Neural cell (in vitro differentiated cells): ENCODE measurements around the gene GPLD1. TPM values are rescaled to one million over a fixed set of nuclear protein-coding genes. Genes with fewer than 3 reads are reported as not detected.

Source experiments
- H2AFZ ChIP-seq: fragments of 200-600, 300-800 bp; sonication (generic), shearing (Covaris generic); 2 replicates; pipeline ENCODE4 v1.6.0; 2014; ENCODE audit warnings: low read depth, mild to moderate bottlenecking, antibody characterized with exemption, low read length, moderate library complexity
- H3F3A ChIP-seq: fragments of 200-600 bp; shearing (Covaris generic); 2 replicates; pipeline ENCODE4 v1.6.1; 2016; ENCODE audit warnings: mild to moderate bottlenecking, moderate library complexity, mixed read lengths, antibody characterized with exemption, low read length; ENCODE audit not compliant: insufficient read depth, poor library complexity, severe bottlenecking
- H3K27ac ChIP-seq: fragments of 200-600, 300-800 bp; sonication (generic), shearing (Covaris generic); 2 replicates; pipeline ENCODE4 v1.5.1; 2014; ENCODE audit warnings: mild to moderate bottlenecking, low read length, moderate library complexity
- H3K27me3 ChIP-seq: fragments of 300-800, 200-600 bp; sonication (generic), shearing (Covaris generic); 2 replicates; pipeline ENCODE4 v1.6.0; 2014; ENCODE audit warnings: mild to moderate bottlenecking, low read depth, low read length, moderate library complexity; ENCODE audit not compliant: insufficient read depth
- H3K36me3 ChIP-seq: fragments of 300-800, 200-600 bp; sonication (generic), shearing (Covaris generic); 2 replicates; pipeline ENCODE4 v1.5.1; 2014; ENCODE audit warnings: mild to moderate bottlenecking, antibody characterized with exemption, low read length, moderate library complexity; ENCODE audit not compliant: insufficient read depth
- H3K4me2 ChIP-seq: fragments of 300-800, 200-600 bp; sonication (generic), shearing (Covaris generic); 2 replicates; pipeline ENCODE4 v1.6.0; 2014; ENCODE audit warnings: mild to moderate bottlenecking, low read length
- H3K4me3 ChIP-seq: fragments of 300-800, 200-600 bp; sonication (generic), shearing (Covaris generic); 2 replicates; pipeline ENCODE4 v1.5.1; 2014; ENCODE audit warnings: mild to moderate bottlenecking, low read length, moderate library complexity
- H3K79me2 ChIP-seq: fragments of 200-600 bp; shearing (Covaris generic); replicated peaks from 2 replicates; pipeline ENCODE4 v1.6.0; 2014; ENCODE audit warnings: mild to moderate bottlenecking, low read length, moderate library complexity; ENCODE audit not compliant: insufficient read depth
- H3K9ac ChIP-seq: fragments of 300-800, 200-600 bp; sonication (generic), shearing (Covaris generic); 2 replicates; pipeline ENCODE4 v1.6.1; 2016; ENCODE audit warnings: mild to moderate bottlenecking, low read length, mixed read lengths
- H3K9me2 ChIP-seq: fragments of 200-600 bp; shearing (Covaris generic); 2 replicates; pipeline ENCODE4 v1.6.1; 2016; ENCODE audit warnings: mild to moderate bottlenecking, low read length, mixed read lengths; ENCODE audit not compliant: insufficient read depth
- H3K9me3 ChIP-seq: fragments of 200-600, 300-800 bp; sonication (generic), shearing (Covaris generic); 2 replicates; pipeline ENCODE4 v1.6.1; 2016; ENCODE audit warnings: mild to moderate bottlenecking, mixed run types, low read length, moderate library complexity, mixed read lengths
- H4K20me1 ChIP-seq: fragments of 200-600 bp; shearing (Covaris generic); 2 replicates; pipeline ENCODE4 v1.6.1; 2016; ENCODE audit warnings: mild to moderate bottlenecking, mixed run types; ENCODE audit not compliant: insufficient read depth
- EP300 ChIP-seq: fragments of 450-650 bp; conservative IDR thresholded peaks from 2 replicates; pipeline ENCODE4 v1.6.1; 2014; ENCODE audit warnings: antibody characterized with exemption, mild to moderate bottlenecking, moderate library complexity; ENCODE audit not compliant: poor library complexity, severe bottlenecking
- EZH2 ChIP-seq: fragments of 200-600, 300-800 bp; shearing (Covaris generic), sonication (generic); IDR thresholded peaks from 2 replicates; pipeline ENCODE4 v1.6.1; 2014; ENCODE audit warnings: antibody characterized with exemption, low read length, borderline replicate concordance, mild to moderate bottlenecking; ENCODE audit not compliant: insufficient read depth, poor library complexity, severe bottlenecking
- MXI1 ChIP-seq: fragments of 450-650 bp; conservative IDR thresholded peaks from 2 replicates; pipeline ENCODE4 v1.6.1; 2014; ENCODE audit warnings: antibody characterized with exemption, mild to moderate bottlenecking; ENCODE audit not compliant: poor library complexity, severe bottlenecking
- POLR2AphosphoS5 ChIP-seq: IDR thresholded peaks from 2 replicates; pipeline ENCODE4 v1.6.1; 2012
- RAD21 ChIP-seq: fragments of 450-650 bp; conservative IDR thresholded peaks from 2 replicates; pipeline ENCODE4 v1.6.1; 2014; ENCODE audit warnings: antibody characterized with exemption, mild to moderate bottlenecking, moderate library complexity
- SMC3 ChIP-seq: fragments of 450-650 bp; conservative IDR thresholded peaks from 2 replicates; pipeline ENCODE4 v1.6.1; 2014; ENCODE audit warnings: antibody characterized with exemption, mild to moderate bottlenecking, moderate library complexity; ENCODE audit not compliant: poor library complexity
- TAF1 ChIP-seq: IDR thresholded peaks from 2 replicates; pipeline ENCODE4 v1.6.1; 2012; ENCODE audit warnings: low read depth
- polyA plus RNA-seq: library from polyadenylated mRNA; depleted of rRNA; stranded (reverse); fragments of >200 nt; gene quantifications from 2 replicates; pipeline ENCODE4 v1.2.3, GENCODE V29; 2014
- TF ChIP-seq, protein P1 (sequence below): fragments of 450-650 bp; IDR thresholded peaks from 2 replicates; pipeline ENCODE4 v1.5.1; 2014; ENCODE audit warnings: antibody characterized with exemption, mild to moderate bottlenecking, moderate library complexity; ENCODE audit not compliant: poor library complexity, severe bottlenecking
- TF ChIP-seq, protein P2 (sequence below): IDR thresholded peaks from 2 replicates; pipeline ENCODE4 v1.6.1; 2012; ENCODE audit warnings: borderline replicate concordance

GPLD1 gene
- polyA plus RNA-seq, 1 donor from 2014 or later = 11.0 TPM

DNA sequence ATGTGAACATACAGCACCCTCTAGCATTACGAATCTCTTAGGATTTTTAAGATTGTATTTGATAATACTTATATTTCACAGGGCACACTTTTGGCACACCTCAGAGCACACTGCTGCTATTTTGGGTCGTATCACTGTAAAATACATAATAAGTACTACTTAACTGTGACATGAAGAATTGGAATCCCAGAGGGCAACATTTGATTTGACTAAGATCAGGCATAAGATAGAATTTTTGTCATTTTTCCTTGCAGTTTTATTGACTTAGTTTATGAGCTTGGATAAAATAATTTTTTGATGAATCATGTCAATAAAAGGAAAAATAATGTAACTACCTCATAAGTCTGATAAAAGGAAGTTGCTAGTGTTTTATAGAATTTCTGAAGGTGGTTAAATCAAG, 64.3 kb downstream of the GPLD1 start:
- TF ChIP-seq, protein P1, sequence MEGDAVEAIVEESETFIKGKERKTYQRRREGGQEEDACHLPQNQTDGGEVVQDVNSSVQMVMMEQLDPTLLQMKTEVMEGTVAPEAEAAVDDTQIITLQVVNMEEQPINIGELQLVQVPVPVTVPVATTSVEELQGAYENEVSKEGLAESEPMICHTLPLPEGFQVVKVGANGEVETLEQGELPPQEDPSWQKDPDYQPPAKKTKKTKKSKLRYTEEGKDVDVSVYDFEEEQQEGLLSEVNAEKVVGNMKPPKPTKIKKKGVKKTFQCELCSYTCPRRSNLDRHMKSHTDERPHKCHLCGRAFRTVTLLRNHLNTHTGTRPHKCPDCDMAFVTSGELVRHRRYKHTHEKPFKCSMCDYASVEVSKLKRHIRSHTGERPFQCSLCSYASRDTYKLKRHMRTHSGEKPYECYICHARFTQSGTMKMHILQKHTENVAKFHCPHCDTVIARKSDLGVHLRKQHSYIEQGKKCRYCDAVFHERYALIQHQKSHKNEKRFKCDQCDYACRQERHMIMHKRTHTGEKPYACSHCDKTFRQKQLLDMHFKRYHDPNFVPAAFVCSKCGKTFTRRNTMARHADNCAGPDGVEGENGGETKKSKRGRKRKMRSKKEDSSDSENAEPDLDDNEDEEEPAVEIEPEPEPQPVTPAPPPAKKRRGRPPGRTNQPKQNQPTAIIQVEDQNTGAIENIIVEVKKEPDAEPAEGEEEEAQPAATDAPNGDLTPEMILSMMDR = no peak
- TF ChIP-seq EP300 (no peak), RAD21 (no peak), EZH2 (no peak), TAF1 (no peak), MXI1 (no peak), POLR2AphosphoS5 (no peak), SMC3 (no peak)
- TF ChIP-seq, protein P2, sequence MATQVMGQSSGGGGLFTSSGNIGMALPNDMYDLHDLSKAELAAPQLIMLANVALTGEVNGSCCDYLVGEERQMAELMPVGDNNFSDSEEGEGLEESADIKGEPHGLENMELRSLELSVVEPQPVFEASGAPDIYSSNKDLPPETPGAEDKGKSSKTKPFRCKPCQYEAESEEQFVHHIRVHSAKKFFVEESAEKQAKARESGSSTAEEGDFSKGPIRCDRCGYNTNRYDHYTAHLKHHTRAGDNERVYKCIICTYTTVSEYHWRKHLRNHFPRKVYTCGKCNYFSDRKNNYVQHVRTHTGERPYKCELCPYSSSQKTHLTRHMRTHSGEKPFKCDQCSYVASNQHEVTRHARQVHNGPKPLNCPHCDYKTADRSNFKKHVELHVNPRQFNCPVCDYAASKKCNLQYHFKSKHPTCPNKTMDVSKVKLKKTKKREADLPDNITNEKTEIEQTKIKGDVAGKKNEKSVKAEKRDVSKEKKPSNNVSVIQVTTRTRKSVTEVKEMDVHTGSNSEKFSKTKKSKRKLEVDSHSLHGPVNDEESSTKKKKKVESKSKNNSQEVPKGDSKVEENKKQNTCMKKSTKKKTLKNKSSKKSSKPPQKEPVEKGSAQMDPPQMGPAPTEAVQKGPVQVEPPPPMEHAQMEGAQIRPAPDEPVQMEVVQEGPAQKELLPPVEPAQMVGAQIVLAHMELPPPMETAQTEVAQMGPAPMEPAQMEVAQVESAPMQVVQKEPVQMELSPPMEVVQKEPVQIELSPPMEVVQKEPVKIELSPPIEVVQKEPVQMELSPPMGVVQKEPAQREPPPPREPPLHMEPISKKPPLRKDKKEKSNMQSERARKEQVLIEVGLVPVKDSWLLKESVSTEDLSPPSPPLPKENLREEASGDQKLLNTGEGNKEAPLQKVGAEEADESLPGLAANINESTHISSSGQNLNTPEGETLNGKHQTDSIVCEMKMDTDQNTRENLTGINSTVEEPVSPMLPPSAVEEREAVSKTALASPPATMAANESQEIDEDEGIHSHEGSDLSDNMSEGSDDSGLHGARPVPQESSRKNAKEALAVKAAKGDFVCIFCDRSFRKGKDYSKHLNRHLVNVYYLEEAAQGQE = no peak
- peaks cover 16% of the 10 kb centered on the region for H3K36me3 ChIP-seq
- no peaks in the 10 kb centered on the region for H4K20me1 ChIP-seq
- H3K9me2 ChIP-seq = no peaks in the 10 kb centered on the region
- no peaks in the 10 kb centered on the region for H3K79me2 ChIP-seq
- no peaks in the 10 kb centered on the region for H3K27me3 ChIP-seq
- no peak overlapping the region for H3K27ac ChIP-seq
- no peak overlapping the region for H3K9ac ChIP-seq
- H3K4me2 ChIP-seq = no peak overlapping the region
- H2AFZ ChIP-seq = no peak overlapping the region
- H3K9me3 ChIP-seq = no peaks in the 10 kb centered on the region
- no peaks in the 10 kb centered on the region for H3F3A ChIP-seq
- H3K4me3 ChIP-seq = no peak overlapping the region

DNA sequence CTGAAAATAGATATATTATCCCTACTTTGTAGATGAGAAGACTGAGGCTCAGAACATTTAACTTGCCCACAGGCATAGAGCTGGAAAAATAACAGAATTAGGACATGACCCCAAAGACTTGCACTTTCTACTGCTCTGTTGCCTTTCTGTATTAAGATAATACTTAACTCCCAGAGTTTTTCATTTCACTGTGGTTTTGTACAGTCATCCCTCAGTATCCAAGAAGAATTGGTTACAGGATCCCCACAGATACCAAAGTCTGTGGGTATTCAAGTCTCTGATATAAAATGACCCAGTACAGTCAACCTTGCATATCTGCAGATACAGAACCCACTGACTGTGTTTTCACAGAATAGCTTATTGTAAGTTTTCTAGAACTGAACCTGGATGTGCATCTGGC, 69.9 kb downstream of the GPLD1 start:
- Histone ChIP-seq H3K27ac (no peak overlapping the region), H3K4me2 (no peak overlapping the region), H3K9me3 (no peaks in the 10 kb centered on the region), H3K27me3 (no peaks in the 10 kb centered on the region), H3K4me3 (no peak overlapping the region), H3K36me3 (peaks cover 10% of the 10 kb centered on the region), H3K9ac (no peak overlapping the region), H3K9me2 (no peaks in the 10 kb centered on the region), H3F3A (no peaks in the 10 kb centered on the region), H2AFZ (no peak overlapping the region), H3K79me2 (no peaks in the 10 kb centered on the region), H4K20me1 (no peaks in the 10 kb centered on the region)
- TF ChIP-seq EZH2 (no peak), SMC3 (no peak), MXI1 (no peak), RAD21 (no peak), POLR2AphosphoS5 (no peak), EP300 (no peak)
- TF ChIP-seq, protein P2 = no peak
